HepG2 (cell line): ENCODE data around the gene SIK3. TPM values are rescaled to one million over a fixed set of nuclear protein-coding genes. Genes with fewer than 3 reads are reported as not detected.

ENCODE experiments used
- AGO1 ChIP-seq: fragments of 200-400 bp; formaldehyde crosslinking; IDR thresholded peaks from 2 replicates; pipeline ENCODE4 v1.6.1; 2017; ENCODE audit warnings: mild to moderate bottlenecking, low read depth, low read length, moderate library complexity; ENCODE audit not compliant: poor library complexity, severe bottlenecking
- KDM1A ChIP-seq: IDR thresholded peaks from 2 replicates; pipeline ENCODE4 v1.6.1; 2016; ENCODE audit warnings: missing compliant biosample characterization
- MAZ ChIP-seq, 2 experiments: sonication (generic) in 1 of 2; formaldehyde crosslinking in 1 of 2; IDR thresholded peaks; 2 replicates each; pipeline versions ENCODE4 v1.5.0 to v1.6.1; 2012 to 2020; ENCODE audit warnings: low read depth in 2 of 2, mild to moderate bottlenecking in 2 of 2, borderline replicate concordance in 1 of 2, improper control_type of control experiment in 1 of 2, low read length in 1 of 2, missing genetic modification reagents in 1 of 2, moderate library complexity in 1 of 2
- NR3C1 ChIP-seq: sonication (generic); formaldehyde crosslinking; IDR thresholded peaks from 2 replicates; pipeline ENCODE4 v1.4.0; 2020; ENCODE audit warnings: missing genetic modification reagents
- RFXANK ChIP-seq: IDR thresholded peaks from 2 replicates; pipeline ENCODE4 v1.6.1; 2016
- SMAD9 ChIP-seq: sonication (generic); formaldehyde crosslinking; IDR thresholded peaks from 2 replicates; pipeline ENCODE4 v1.5.1; 2020; ENCODE audit warnings: mild to moderate bottlenecking, missing genetic modification reagents
- ZMAT3 ChIP-seq: sonication (generic); formaldehyde crosslinking; conservative IDR thresholded peaks from 2 replicates; pipeline ENCODE4 v1.7.0; 2021; ENCODE audit warnings: missing genetic modification reagents
- ZMYM4 ChIP-seq: sonication (generic); formaldehyde crosslinking; IDR thresholded peaks from 2 replicates; pipeline ENCODE4 v1.8.1; 2023; ENCODE audit warnings: mild to moderate bottlenecking, missing genetic modification reagents
- ZNF138 ChIP-seq: sonication (generic); formaldehyde crosslinking; IDR thresholded peaks from 2 replicates; pipeline ENCODE4 v1.5.0; 2020; ENCODE audit warnings: mild to moderate bottlenecking, low read depth, missing genetic modification reagents
- ZNF619 ChIP-seq: sonication (generic); formaldehyde crosslinking; IDR thresholded peaks from 2 replicates; pipeline ENCODE4 v1.4.0; 2020; ENCODE audit warnings: mild to moderate bottlenecking, missing genetic modification reagents
- polyA plus RNA-seq, 8 experiments: library from polyadenylated mRNA; depleted of rRNA in 3 of 8; stranded (reverse) in 7 of 8; unstranded in 1 of 8; fragments of >200 nt; fragmentation: Illumina TruSeq in 4 of 8; extraction: Trizol in 4 of 8; gene quantifications; 2 replicates each; pipeline versions ENCODE4 v1.2.1 to v1.2.3, GENCODE V29; 2011 to 2016; ENCODE audit warnings: low read depth in 4 of 8, missing spikeins in 1 of 8, mixed read lengths in 1 of 8; ENCODE audit not compliant: insufficient read depth in 1 of 8
- total RNA-seq, 5 experiments: library from RNA; depleted of rRNA; stranded (reverse); fragments of >200 nt; fragmentation: Illumina TruSeq; extraction: Trizol; gene quantifications; 2 replicates each; pipeline ENCODE4 v1.2.3, GENCODE V29; 2016; ENCODE audit warnings: low read depth in 1 of 5
- TF ChIP-seq, protein P1 (sequence below): sonication (generic); formaldehyde crosslinking; IDR thresholded peaks from one replicate; pipeline ENCODE4 v1.5.1; 2020; ENCODE audit warnings: mild to moderate bottlenecking, missing genetic modification reagents; ENCODE audit errors: not compliant biosample characterization
- TF ChIP-seq, protein P2 (sequence below): conservative IDR thresholded peaks from 2 replicates; pipeline ENCODE4 v1.6.1; 2018; ENCODE audit warnings: missing genetic modification reagents
- TF ChIP-seq, protein P3 (sequence below): IDR thresholded peaks from 2 replicates; pipeline ENCODE4 v1.6.1; 2016; ENCODE audit warnings: mild to moderate bottlenecking
- TF ChIP-seq, protein P4 (sequence below): sonication (generic); formaldehyde crosslinking; IDR thresholded peaks from 2 replicates; pipeline ENCODE4 v1.5.0; 2020; ENCODE audit warnings: missing genetic modification reagents
- TF ChIP-seq, protein P5 (sequence below): sonication (generic); formaldehyde crosslinking; IDR thresholded peaks from 2 replicates; pipeline ENCODE4 v1.8.0; 2022; ENCODE audit warnings: missing genetic modification reagents, low read depth, mild to moderate bottlenecking, borderline replicate concordance

Gene SIK3
- total and polyA plus RNA-seq, 2 of the 13 experiments (the other 11 are each of a cell fraction or from before 2014, with no cell fraction given): 5.7 to 9.8 TPM

DNA sequence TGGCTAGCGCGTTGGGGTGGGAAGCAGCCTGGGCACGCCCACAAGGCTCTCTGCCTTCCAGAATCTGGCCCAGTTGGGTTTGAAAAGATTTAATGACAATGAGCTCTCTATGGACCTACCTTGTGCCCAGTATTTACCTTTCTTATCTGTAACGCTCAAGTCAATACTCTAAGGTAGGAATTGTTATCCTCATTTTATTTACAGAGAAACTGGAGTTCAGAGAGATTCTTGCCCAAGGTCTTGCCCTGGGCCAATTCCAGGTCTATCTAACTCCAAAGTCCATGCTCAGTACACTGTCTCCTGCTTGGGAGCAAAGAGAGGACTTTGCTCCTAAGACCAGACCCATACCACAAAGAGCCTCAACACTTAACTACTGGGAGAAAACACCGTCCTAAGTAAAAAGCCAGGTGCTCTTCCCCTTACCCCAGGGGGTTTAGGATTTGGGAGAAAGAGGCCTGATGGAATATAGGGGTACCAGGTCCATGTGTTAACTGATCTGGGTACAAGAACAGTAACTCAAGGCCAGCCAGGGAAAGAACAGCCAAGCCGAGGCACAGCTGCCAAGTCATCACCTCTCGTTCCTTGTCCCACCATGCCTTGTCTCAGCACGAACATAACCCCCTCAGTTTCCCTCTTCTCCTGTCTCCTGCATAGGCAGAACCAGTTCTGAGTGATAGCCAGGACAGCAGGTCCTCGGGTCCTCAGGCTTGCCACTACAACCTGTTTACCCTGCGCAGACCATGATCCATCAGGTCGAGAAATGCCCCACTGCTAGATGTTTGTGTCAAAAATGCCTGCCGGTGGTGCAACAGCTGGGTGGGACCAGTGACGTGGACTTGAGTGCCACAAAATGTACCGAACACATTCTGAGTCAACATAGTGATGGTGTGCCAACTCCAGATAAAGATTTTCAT, 289.7 kb downstream of the SIK3 start (continued):
- TF ChIP-seq, protein P1, sequence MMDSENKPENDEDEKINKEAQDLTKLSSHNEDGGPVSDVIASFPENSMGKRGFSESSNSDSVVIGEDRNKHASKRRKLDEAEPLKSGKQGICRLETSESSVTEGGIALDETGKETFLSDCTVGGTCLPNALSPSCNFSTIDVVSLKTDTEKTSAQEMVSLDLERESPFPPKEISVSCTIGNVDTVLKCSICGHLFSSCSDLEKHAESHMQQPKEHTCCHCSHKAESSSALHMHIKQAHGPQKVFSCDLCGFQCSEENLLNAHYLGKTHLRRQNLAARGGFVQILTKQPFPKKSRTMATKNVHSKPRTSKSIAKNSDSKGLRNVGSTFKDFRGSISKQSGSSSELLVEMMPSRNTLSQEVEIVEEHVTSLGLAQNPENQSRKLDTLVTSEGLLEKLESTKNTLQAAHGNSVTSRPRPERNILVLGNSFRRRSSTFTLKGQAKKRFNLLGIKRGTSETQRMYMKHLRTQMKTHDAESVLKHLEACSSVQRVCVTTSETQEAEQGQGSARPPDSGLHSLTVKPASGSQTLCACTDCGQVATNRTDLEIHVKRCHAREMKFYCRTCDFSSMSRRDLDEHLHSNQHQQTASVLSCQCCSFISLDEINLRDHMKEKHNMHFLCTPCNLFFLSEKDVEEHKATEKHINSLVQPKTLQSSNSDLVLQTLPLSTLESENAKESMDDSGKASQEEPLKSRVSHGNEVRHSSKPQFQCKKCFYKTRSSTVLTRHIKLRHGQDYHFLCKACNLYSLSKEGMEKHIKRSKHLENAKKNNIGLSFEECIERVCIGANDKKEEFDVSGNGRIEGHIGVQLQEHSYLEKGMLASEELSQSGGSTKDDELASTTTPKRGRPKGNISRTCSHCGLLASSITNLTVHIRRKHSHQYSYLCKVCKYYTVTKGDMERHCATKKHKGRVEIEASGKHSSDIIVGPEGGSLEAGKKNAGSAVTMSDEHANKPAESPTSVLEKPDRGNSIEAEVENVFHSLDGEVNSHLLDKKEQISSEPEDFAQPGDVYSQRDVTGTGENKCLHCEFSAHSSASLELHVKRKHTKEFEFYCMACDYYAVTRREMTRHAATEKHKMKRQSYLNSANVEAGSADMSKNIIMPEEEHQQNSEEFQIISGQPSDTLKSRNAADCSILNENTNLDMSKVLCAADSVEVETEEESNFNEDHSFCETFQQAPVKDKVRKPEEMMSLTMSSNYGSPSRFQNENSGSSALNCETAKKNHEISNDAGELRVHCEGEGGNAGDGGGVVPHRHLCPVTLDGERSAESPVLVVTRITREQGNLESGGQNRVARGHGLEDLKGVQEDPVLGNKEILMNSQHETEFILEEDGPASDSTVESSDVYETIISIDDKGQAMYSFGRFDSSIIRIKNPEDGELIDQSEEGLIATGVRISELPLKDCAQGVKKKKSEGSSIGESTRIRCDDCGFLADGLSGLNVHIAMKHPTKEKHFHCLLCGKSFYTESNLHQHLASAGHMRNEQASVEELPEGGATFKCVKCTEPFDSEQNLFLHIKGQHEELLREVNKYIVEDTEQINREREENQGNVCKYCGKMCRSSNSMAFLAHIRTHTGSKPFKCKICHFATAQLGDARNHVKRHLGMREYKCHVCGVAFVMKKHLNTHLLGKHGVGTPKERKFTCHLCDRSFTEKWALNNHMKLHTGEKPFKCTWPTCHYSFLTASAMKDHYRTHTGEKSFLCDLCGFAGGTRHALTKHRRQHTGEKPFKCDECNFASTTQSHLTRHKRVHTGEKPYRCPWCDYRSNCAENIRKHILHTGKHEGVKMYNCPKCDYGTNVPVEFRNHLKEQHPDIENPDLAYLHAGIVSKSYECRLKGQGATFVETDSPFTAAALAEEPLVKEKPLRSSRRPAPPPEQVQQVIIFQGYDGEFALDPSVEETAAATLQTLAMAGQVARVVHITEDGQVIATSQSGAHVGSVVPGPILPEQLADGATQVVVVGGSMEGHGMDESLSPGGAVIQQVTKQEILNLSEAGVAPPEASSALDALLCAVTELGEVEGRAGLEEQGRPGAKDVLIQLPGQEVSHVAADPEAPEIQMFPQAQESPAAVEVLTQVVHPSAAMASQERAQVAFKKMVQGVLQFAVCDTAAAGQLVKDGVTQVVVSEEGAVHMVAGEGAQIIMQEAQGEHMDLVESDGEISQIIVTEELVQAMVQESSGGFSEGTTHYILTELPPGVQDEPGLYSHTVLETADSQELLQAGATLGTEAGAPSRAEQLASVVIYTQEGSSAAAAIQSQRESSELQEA (CRISPR knock-in tag): no peak
- TF ChIP-seq ZMYM4 (CRISPR knock-in tag) (peak; percentile 2), ZNF138 (CRISPR knock-in tag) (no peak), AGO1 (no peak), SMAD9 (CRISPR knock-in tag) (peak; percentile 41; the same call in 1 of the 2 replicates), NR3C1 (no peak), ZNF619 (CRISPR knock-in tag) (no peak), MAZ (IDR thresholded peaks at IDR 0.05; ENCODE audit: borderline replicate concordance, low read depth, low read length) (0 out of 2 replicates have a peak, but pooled peaks have one; percentile 24), MAZ (CRISPR knock-in tag; IDR thresholded peaks at IDR 0.05; ENCODE audit: low read depth) (peak; percentile 28; the same call in 1 of the 2 replicates), RFXANK (no peak), ZMAT3 (peak; percentile 33; the same call in 1 of the 2 replicates), KDM1A (peak; percentile 87)
- TF ChIP-seq, protein P2, sequence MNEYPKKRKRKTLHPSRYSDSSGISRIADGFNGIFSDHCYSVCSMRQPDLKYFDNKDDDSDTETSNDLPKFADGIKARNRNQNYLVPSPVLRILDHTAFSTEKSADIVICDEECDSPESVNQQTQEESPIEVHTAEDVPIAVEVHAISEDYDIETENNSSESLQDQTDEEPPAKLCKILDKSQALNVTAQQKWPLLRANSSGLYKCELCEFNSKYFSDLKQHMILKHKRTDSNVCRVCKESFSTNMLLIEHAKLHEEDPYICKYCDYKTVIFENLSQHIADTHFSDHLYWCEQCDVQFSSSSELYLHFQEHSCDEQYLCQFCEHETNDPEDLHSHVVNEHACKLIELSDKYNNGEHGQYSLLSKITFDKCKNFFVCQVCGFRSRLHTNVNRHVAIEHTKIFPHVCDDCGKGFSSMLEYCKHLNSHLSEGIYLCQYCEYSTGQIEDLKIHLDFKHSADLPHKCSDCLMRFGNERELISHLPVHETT (CRISPR knock-in tag): peak; percentile 43
- TF ChIP-seq, protein P3, sequence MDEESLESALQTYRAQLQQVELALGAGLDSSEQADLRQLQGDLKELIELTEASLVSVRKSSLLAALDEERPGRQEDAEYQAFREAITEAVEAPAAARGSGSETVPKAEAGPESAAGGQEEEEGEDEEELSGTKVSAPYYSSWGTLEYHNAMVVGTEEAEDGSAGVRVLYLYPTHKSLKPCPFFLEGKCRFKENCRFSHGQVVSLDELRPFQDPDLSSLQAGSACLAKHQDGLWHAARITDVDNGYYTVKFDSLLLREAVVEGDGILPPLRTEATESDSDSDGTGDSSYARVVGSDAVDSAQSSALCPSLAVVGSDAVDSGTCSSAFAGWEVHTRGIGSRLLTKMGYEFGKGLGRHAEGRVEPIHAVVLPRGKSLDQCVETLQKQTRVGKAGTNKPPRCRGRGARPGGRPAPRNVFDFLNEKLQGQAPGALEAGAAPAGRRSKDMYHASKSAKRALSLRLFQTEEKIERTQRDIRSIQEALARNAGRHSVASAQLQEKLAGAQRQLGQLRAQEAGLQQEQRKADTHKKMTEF (CRISPR knock-in tag): peak; percentile 96
- TF ChIP-seq, protein P4, sequence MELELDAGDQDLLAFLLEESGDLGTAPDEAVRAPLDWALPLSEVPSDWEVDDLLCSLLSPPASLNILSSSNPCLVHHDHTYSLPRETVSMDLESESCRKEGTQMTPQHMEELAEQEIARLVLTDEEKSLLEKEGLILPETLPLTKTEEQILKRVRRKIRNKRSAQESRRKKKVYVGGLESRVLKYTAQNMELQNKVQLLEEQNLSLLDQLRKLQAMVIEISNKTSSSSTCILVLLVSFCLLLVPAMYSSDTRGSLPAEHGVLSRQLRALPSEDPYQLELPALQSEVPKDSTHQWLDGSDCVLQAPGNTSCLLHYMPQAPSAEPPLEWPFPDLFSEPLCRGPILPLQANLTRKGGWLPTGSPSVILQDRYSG: peak; percentile 61; the same call in 1 of the 2 replicates
- TF ChIP-seq, protein P5, sequence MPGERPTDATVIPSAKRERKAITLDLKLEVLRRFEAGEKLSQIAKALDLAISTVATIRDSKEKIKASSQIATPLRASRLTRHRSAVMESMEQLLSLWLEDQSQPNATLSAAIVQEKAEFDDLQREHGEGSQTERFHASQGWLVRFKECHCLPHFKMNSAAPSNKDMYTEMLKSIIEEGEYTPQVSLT (CRISPR knock-in tag): no peak
